ENCODE data around the gene MAPKAPK2.

Gene MAPKAPK2

DNA sequence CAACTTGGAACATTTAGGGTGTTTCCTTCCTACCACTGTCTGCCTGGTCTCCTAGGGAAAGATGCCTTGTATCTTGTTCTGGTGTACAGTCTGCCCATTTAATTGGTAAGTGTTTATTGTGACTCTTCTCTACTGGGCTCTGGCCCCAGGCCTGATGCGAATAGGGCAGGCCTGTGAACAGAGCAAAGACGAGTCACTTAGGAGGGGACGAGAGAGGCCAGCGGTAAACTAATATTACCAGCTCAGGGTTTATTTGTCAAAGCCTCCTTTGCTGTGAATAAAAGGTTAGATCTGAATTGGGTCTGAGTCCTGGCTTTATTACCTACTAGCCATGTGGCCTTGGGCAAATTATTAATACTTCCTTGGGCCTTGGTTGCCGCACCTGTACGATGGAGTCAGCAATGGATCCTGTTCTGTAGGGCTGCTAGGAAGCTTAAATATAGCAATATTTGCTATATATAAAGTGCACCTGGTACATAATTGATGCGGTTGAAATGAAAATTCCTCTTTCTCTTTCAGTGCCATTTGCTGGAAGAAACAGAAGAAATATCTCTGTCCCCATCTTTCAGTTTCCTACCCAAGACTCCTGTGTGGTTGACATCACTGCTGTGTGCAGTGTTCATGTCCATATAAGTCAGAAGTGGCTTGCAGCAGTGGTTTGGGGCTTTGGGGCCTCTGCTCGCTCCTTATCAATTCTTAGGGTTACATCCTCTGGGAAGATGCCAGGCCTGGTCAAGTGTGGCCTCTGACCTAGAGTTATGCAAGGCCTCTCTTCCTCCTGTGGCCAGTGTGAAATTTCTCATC lies 32.4 kb downstream of the MAPKAPK2 start:
- Histone ChIP-seq H3K9ac (ENCODE audit: low read length) (no peak overlapping the region), H3F3A (ENCODE audit: insufficient read depth, low read length) (no peaks in the 10 kb centered on the region), H3K27me3 (ENCODE audit: insufficient read depth, low read length) (no peaks in the 10 kb centered on the region), H3K36me3 (ENCODE audit: insufficient read depth, low read length) (no peaks in the 10 kb centered on the region), H4K20me1 (ENCODE audit: insufficient read depth, low read length) (no peaks in the 10 kb centered on the region), H3K4me1 (ENCODE audit: insufficient read depth, low read length, severe bottlenecking) (peaks cover 28% of the 10 kb centered on the region), H3K9me2 (ENCODE audit: low read depth, low read length) (no peaks in the 10 kb centered on the region), H2AFZ (ENCODE audit: low read length) (no peak overlapping the region), H3K4me3 (ENCODE audit: low read depth, low read length, poor library complexity, severe bottlenecking) (no peak overlapping the region), H3K9me3 (ENCODE audit: low read length) (no peaks in the 10 kb centered on the region), H3K79me2 (ENCODE audit: insufficient read depth, low read length) (no peaks in the 10 kb centered on the region), H3K27ac (ENCODE audit: low read depth, low read length, poor library complexity, severe bottlenecking) (no peak overlapping the region), H3K4me2 (ENCODE audit: low read length) (no peak overlapping the region)
- TF ChIP-seq, protein P1, sequence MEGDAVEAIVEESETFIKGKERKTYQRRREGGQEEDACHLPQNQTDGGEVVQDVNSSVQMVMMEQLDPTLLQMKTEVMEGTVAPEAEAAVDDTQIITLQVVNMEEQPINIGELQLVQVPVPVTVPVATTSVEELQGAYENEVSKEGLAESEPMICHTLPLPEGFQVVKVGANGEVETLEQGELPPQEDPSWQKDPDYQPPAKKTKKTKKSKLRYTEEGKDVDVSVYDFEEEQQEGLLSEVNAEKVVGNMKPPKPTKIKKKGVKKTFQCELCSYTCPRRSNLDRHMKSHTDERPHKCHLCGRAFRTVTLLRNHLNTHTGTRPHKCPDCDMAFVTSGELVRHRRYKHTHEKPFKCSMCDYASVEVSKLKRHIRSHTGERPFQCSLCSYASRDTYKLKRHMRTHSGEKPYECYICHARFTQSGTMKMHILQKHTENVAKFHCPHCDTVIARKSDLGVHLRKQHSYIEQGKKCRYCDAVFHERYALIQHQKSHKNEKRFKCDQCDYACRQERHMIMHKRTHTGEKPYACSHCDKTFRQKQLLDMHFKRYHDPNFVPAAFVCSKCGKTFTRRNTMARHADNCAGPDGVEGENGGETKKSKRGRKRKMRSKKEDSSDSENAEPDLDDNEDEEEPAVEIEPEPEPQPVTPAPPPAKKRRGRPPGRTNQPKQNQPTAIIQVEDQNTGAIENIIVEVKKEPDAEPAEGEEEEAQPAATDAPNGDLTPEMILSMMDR (IDR thresholded peaks at IDR 0.05; ENCODE audit: low read length) = no peak
- TF ChIP-seq EZH2 (IDR thresholded peaks at IDR 0.05; ENCODE audit: borderline replicate concordance, low read length) = no peak

DNA sequence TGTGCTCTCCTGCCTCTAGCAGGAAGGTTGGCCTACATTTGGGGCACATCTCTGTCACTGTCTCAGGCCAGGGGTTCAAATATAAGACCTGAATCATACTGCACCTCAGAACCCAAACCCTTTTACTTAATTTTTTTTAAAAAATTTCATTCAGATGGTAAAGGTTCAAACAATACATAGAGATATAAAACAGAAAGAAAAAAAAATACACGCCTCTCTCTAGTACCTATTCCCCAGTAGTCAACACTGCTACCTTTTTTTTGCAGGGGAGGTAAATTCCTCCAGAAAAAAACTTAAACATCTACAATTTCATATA lies 32.9 kb downstream of the MAPKAPK2 start:
- no peak overlapping the region for H3K9ac ChIP-seq (ENCODE audit: low read length)
- TF ChIP-seq, protein P1 (IDR thresholded peaks at IDR 0.05; ENCODE audit: low read length) = no peak
- TF ChIP-seq EZH2 (IDR thresholded peaks at IDR 0.05; ENCODE audit: borderline replicate concordance, low read length) = no peak

DNA sequence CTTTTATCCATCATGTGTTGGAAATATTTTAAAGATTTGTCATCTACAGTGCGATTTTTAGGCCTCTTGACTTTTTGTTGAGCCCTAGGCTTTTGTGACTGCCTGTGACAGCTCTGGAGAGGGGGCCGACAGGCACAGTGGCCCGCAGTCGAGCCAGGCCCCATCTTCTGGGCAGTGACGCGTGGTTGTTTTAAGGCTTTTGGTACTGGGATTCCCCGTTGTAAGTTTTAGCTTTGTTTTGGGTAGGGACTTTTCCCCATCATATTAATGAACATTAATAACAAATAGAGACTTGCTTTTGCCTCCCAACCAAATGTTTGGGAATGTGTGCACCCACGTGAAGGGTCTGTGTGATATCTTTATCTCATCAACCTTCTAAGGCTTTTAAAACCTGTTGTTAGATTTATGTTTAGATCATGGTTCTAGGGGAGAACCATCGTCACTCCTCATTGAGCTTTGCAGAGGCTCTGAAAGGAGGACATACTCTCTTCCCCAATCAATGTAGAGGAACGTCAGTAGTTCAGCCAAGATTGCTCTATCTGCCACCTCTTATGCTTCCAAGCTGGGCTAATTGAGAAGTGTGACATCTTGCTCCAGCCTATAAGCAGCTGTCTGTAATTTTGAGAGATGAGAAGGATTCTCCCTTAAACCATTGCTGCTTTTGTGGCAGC lies 34.6 kb downstream of the MAPKAPK2 start:
- Histone ChIP-seq H3K4me1 (ENCODE audit: insufficient read depth, low read length, severe bottlenecking) (peaks cover 24% of the 10 kb centered on the region), H3K27ac (ENCODE audit: low read depth, low read length, poor library complexity, severe bottlenecking) (no peak overlapping the region)

More for the DNA sequence above, 32.9 kb downstream of the MAPKAPK2 start:
- H3K27ac ChIP-seq (ENCODE audit: low read depth, low read length, poor library complexity, severe bottlenecking) = no peak overlapping the region
- no peaks in the 10 kb centered on the region for H3K79me2 ChIP-seq (ENCODE audit: insufficient read depth, low read length)
- no peaks in the 10 kb centered on the region for H3K36me3 ChIP-seq (ENCODE audit: insufficient read depth, low read length)
- peaks cover 28% of the 10 kb centered on the region for H3K4me1 ChIP-seq (ENCODE audit: insufficient read depth, low read length, severe bottlenecking)
- no peak overlapping the region for H3K4me3 ChIP-seq (ENCODE audit: low read depth, low read length, poor library complexity, severe bottlenecking)
- H2AFZ ChIP-seq (ENCODE audit: low read length) = no peak overlapping the region
- no peaks in the 10 kb centered on the region for H3K9me2 ChIP-seq (ENCODE audit: low read depth, low read length)
- H3K9me3 ChIP-seq (ENCODE audit: low read length) = no peaks in the 10 kb centered on the region
- no peaks in the 10 kb centered on the region for H4K20me1 ChIP-seq (ENCODE audit: insufficient read depth, low read length)
- H3K4me2 ChIP-seq (ENCODE audit: low read length) = no peak overlapping the region
- no peaks in the 10 kb centered on the region for H3K27me3 ChIP-seq (ENCODE audit: insufficient read depth, low read length)
- no peaks in the 10 kb centered on the region for H3F3A ChIP-seq (ENCODE audit: insufficient read depth, low read length)

More for the DNA sequence above, 34.6 kb downstream of the MAPKAPK2 start:
- peak overlapping the region; percentile 28; the same call in 1 of the 2 replicates for H3K4me2 ChIP-seq (ENCODE audit: low read length)
- no peaks in the 10 kb centered on the region for H4K20me1 ChIP-seq (ENCODE audit: insufficient read depth, low read length)
- no peaks in the 10 kb centered on the region for H3K79me2 ChIP-seq (ENCODE audit: insufficient read depth, low read length)
- TF ChIP-seq, protein P1 (IDR thresholded peaks at IDR 0.05; ENCODE audit: low read length) = no peak
- no peak for TF ChIP-seq EZH2 (IDR thresholded peaks at IDR 0.05; ENCODE audit: borderline replicate concordance, low read length)
- H3K4me3 ChIP-seq (ENCODE audit: low read depth, low read length, poor library complexity, severe bottlenecking) = no peak overlapping the region
- H3K27me3 ChIP-seq (ENCODE audit: insufficient read depth, low read length) = no peaks in the 10 kb centered on the region
- H3K9me2 ChIP-seq (ENCODE audit: low read depth, low read length) = no peaks in the 10 kb centered on the region
- H2AFZ ChIP-seq (ENCODE audit: low read length) = no peak overlapping the region
- H3F3A ChIP-seq (ENCODE audit: insufficient read depth, low read length) = no peaks in the 10 kb centered on the region
- H3K36me3 ChIP-seq (ENCODE audit: insufficient read depth, low read length) = no peaks in the 10 kb centered on the region
- H3K9me3 ChIP-seq (ENCODE audit: low read length) = no peaks in the 10 kb centered on the region
- H3K9ac ChIP-seq (ENCODE audit: low read length) = no peak overlapping the region; the same call in 1 of the 2 replicates

Data from OCI-LY1 (cell line).